MM.1S (cell line): ENCODE data around the gene PRKCH.

Source experiments
- DNase-seq: peaks from one replicate; pipeline ENCODE4 v3.0.0-alpha.2; 2015
- H2AFZ ChIP-seq: fragments of 300-600 bp; sonication (generic); 2 replicates; pipeline ENCODE4 v1.6.0; 2016; ENCODE audit warnings: antibody characterized with exemption, low read length
- H3F3A ChIP-seq: fragments of 300-600 bp; sonication (generic); 2 replicates; pipeline ENCODE4 v1.6.1; 2016; ENCODE audit warnings: mild to moderate bottlenecking, antibody characterized with exemption, low read length, moderate library complexity, mixed read lengths; ENCODE audit not compliant: insufficient read depth
- H3K27ac ChIP-seq: fragments of 300-600 bp; sonication (generic); 2 replicates; pipeline ENCODE4 v1.5.1; 2016; ENCODE audit warnings: mild to moderate bottlenecking, low read length
- H3K27me3 ChIP-seq: fragments of 300-600 bp; sonication (generic); replicated peaks from 2 replicates; pipeline ENCODE4 v1.6.0; 2016; ENCODE audit warnings: low read length; ENCODE audit not compliant: insufficient read depth
- H3K36me3 ChIP-seq: fragments of 300-600 bp; sonication (generic); replicated peaks from 2 replicates; pipeline ENCODE4 v1.6.1; 2016; ENCODE audit warnings: mild to moderate bottlenecking, low read length, mixed read lengths; ENCODE audit not compliant: insufficient read depth
- H3K4me1 ChIP-seq: fragments of 300-600 bp; sonication (generic); 2 replicates; pipeline ENCODE4 v1.6.1; 2016; ENCODE audit warnings: low read length, mixed read lengths
- H3K4me2 ChIP-seq: fragments of 300-600 bp; sonication (generic); 2 replicates; pipeline ENCODE4 v1.6.0; 2016; ENCODE audit warnings: low read depth, low read length
- H3K4me3 ChIP-seq: fragments of 300-600 bp; sonication (generic); 2 replicates; pipeline ENCODE4 v1.5.1; 2016; ENCODE audit warnings: low read length, mixed read lengths
- H3K79me2 ChIP-seq: fragments of 300-600 bp; sonication (generic); 2 replicates; pipeline ENCODE4 v1.6.1; 2016; ENCODE audit warnings: mixed run types, low read length, mixed read lengths
- H3K9ac ChIP-seq: fragments of 300-600 bp; sonication (generic); 2 replicates; pipeline ENCODE4 v1.6.1; 2016; ENCODE audit warnings: low read length, mixed read lengths
- H3K9me2 ChIP-seq: fragments of 300-600 bp; sonication (generic); replicated peaks from 2 replicates; pipeline ENCODE4 v1.6.1; 2016; ENCODE audit warnings: mild to moderate bottlenecking, low read length, mixed read lengths; ENCODE audit not compliant: insufficient read depth
- H3K9me3 ChIP-seq: fragments of 300-600 bp; sonication (generic); replicated peaks from 2 replicates; pipeline ENCODE4 v1.6.1; 2016; ENCODE audit warnings: mild to moderate bottlenecking, low read length, mixed read lengths; ENCODE audit not compliant: insufficient read depth
- H4K20me1 ChIP-seq: fragments of 300-600 bp; sonication (generic); 2 replicates; pipeline ENCODE4 v1.6.1; 2016; ENCODE audit warnings: mild to moderate bottlenecking, low read length, moderate library complexity, mixed read lengths; ENCODE audit not compliant: insufficient read depth
- EZH2 ChIP-seq: fragments of 300-600 bp; sonication (generic); optimal IDR thresholded peaks from 2 replicates; pipeline ENCODE3; 2017; ENCODE audit warnings: low read depth, mild to moderate bottlenecking, antibody characterized with exemption, low read length, mixed read lengths
- EZH2phosphoT487 ChIP-seq: fragments of 300-600 bp; sonication (generic); IDR thresholded peaks from 2 replicates; pipeline ENCODE4 v1.6.1; 2018; ENCODE audit warnings: antibody characterized with exemption, low read length
- TF ChIP-seq, protein P1 (sequence below): fragments of 300-600 bp; sonication (generic); IDR thresholded peaks from 2 replicates; pipeline ENCODE4 v1.5.1; 2016; ENCODE audit warnings: antibody characterized with exemption, low read length, mixed read lengths

Gene PRKCH

DNA sequence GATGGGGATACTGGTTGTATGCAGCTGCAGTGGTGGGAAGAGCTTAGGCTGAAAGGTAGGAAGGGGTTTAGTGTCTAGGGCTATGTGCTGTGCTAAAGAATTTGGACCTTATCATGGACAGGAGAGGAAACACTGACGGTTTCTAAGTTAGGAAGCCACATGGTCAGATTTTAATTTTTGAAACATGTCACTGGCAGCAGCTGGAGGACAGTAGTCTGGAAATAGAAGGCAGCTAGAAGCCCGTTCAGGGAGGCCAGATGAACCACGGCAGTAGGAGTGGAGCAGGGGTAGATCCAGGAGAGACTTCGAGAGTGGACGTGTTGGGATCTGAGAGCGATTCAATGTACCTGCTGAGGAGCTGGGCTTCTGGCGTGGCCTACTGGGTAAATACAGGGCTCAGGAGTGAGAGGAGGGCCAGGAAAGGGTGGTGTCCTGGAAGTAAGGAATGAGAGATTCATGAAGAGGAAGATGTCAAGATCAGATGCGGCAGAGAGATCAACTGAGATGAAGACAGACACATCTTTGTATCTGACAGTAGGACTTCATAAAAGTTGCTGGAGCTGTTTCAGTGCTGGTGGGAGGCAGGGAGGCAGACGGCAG, 64.9 kb downstream of the PRKCH start:
- no peaks in the 10 kb centered on the region for H3K79me2 ChIP-seq
- no peaks in the 10 kb centered on the region for H3K9me3 ChIP-seq
- no peaks in the 10 kb centered on the region for H3F3A ChIP-seq
- TF ChIP-seq EZH2: no peak
- TF ChIP-seq EZH2phosphoT487: no peak
- TF ChIP-seq, protein P1, sequence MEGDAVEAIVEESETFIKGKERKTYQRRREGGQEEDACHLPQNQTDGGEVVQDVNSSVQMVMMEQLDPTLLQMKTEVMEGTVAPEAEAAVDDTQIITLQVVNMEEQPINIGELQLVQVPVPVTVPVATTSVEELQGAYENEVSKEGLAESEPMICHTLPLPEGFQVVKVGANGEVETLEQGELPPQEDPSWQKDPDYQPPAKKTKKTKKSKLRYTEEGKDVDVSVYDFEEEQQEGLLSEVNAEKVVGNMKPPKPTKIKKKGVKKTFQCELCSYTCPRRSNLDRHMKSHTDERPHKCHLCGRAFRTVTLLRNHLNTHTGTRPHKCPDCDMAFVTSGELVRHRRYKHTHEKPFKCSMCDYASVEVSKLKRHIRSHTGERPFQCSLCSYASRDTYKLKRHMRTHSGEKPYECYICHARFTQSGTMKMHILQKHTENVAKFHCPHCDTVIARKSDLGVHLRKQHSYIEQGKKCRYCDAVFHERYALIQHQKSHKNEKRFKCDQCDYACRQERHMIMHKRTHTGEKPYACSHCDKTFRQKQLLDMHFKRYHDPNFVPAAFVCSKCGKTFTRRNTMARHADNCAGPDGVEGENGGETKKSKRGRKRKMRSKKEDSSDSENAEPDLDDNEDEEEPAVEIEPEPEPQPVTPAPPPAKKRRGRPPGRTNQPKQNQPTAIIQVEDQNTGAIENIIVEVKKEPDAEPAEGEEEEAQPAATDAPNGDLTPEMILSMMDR: no peak
- H3K4me2 ChIP-seq: no peak overlapping the region
- no peak for DNase-seq
- no peaks in the 10 kb centered on the region for H3K9me2 ChIP-seq
- no peaks in the 10 kb centered on the region for H3K4me1 ChIP-seq
- no peak overlapping the region for H3K9ac ChIP-seq
- no peak overlapping the region for H2AFZ ChIP-seq
- no peaks in the 10 kb centered on the region for H3K27me3 ChIP-seq
- no peaks in the 10 kb centered on the region for H3K36me3 ChIP-seq
- no peak overlapping the region for H3K4me3 ChIP-seq
- no peak overlapping the region for H3K27ac ChIP-seq
- no peaks in the 10 kb centered on the region for H4K20me1 ChIP-seq

DNA sequence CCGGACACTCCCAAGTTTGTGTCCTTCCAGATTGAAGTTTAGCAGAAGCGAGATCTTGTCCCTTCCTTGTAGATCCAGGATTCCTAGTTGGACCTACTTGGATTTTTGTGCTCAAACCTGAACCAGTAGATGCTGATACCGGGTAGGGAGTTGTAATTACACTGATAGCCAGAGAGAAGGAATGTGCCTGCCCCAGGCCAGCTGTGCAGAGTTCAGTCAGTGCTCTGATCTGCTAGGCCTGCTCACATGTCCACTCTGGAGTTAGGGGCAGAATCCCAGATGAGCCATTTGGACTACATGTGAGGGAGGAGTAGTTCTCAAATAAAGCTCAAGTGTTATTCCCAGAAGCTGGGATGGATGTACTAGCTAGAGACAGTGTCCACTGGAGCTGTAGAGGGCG, 65.7 kb downstream of the PRKCH start:
- Histone ChIP-seq H3K27ac (no peak overlapping the region), H2AFZ (no peak overlapping the region), H3K27me3 (no peaks in the 10 kb centered on the region), H3K4me1 (no peaks in the 10 kb centered on the region), H3K9me3 (no peaks in the 10 kb centered on the region), H3K79me2 (no peaks in the 10 kb centered on the region), H3K36me3 (no peaks in the 10 kb centered on the region), H3K4me2 (no peak overlapping the region), H3K4me3 (no peak overlapping the region), H3K9me2 (no peaks in the 10 kb centered on the region), H4K20me1 (no peaks in the 10 kb centered on the region), H3F3A (no peaks in the 10 kb centered on the region), H3K9ac (no peak overlapping the region)
- DNase-seq: no peak
- TF ChIP-seq EZH2phosphoT487 (no peak), EZH2 (no peak)
- TF ChIP-seq, protein P1: no peak

DNA sequence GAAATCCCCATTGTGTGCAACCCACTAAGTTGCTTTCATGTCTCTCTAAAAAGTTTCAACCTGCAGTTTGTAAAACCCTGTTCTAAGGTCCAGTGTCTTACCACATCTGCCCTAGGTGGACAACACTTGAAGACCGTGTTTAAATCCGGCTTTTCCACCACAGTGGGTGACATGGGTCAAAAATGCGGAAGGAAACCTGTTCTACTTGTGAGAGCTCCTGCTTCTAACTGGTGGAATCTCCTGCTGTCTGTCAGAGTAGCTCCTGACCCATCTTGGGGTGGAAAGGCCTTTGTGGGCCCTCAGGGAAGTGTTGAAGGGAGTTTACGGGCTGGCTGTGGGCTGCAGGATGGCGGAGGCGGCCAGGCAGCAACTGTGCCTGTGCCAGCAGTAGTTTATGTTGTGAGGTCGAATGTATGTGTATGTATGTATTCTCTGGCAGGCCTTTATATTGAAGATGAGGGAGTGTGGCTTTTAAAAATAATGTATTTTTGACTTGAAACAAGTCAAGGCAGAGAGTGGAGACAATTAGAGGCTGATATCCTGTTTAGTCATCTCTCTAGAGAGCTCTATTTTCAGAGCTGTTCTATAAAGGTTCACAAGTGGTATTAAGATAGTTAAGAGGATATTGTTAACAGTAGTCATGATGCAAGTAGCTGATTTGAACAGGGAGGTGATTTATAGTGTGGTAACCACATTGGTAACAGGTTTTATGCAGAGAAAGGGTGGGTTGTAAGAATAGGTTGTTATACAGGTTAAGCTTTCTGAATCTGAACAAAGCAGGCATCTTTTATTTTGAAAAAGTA, 67.0 kb downstream of the PRKCH start:
- Histone ChIP-seq H3F3A (no peaks in the 10 kb centered on the region), H3K9me2 (no peaks in the 10 kb centered on the region), H3K4me3 (no peak overlapping the region), H4K20me1 (no peaks in the 10 kb centered on the region), H3K9ac (no peak overlapping the region), H2AFZ (no peak overlapping the region), H3K36me3 (no peaks in the 10 kb centered on the region), H3K27me3 (no peaks in the 10 kb centered on the region), H3K9me3 (no peaks in the 10 kb centered on the region), H3K4me2 (no peak overlapping the region), H3K27ac (no peak overlapping the region), H3K79me2 (no peaks in the 10 kb centered on the region), H3K4me1 (no peaks in the 10 kb centered on the region)
- DNase-seq: no peak
- TF ChIP-seq EZH2phosphoT487 (no peak), EZH2 (no peak)
- TF ChIP-seq, protein P1: no peak
